HAP-1 (cell line): ENCODE results near the gene PIWIL4.
"Not testable (repeated sequence)": the region's sequence is repeated elsewhere in the genome, so short reads cannot be mapped to it uniquely, and the experiment has no call there.

Source experiments
- DNase-seq, 2 experiments: peaks; one replicate each; pipeline ENCODE4 v3.0.0-alpha.2; 2016 to 2020; ENCODE audit warnings: low spot score in 2 of 2
- H3K27me3 ChIP-seq: fragments of 250-450 bp; sonication (Bioruptor Pico); 2 replicates; pipeline ENCODE4 v1.5.1; 2020; ENCODE audit warnings: low read depth, mild to moderate bottlenecking, moderate library complexity
- H3K36me3 ChIP-seq: fragments of 250-450 bp; sonication (Bioruptor Pico); replicated peaks from 2 replicates; pipeline ENCODE4 v1.5.1; 2020; ENCODE audit warnings: mild to moderate bottlenecking
- H3K4me1 ChIP-seq: fragments of 250-450 bp; sonication (Bioruptor Pico); 2 replicates; pipeline ENCODE4 v1.5.1; 2020; ENCODE audit warnings: mild to moderate bottlenecking
- H3K4me3 ChIP-seq: fragments of 250-450 bp; sonication (Bioruptor Pico); 2 replicates; pipeline ENCODE4 v1.5.1; 2020; ENCODE audit warnings: mild to moderate bottlenecking, moderate library complexity
- H3K9me3 ChIP-seq: fragments of 250-450 bp; sonication (Bioruptor Pico); 2 replicates; pipeline ENCODE4 v1.5.1; 2020; ENCODE audit warnings: mild to moderate bottlenecking, moderate library complexity
- in situ Hi-C: fragments of 300-500 bp; cut with MboI; formaldehyde crosslinking; loops from 3 replicates; pipeline ENCODE4 v1.14.3; 2020; ENCODE audit warnings: low sequenced_read_pairs, inconsistent platforms, mixed read lengths

PIWIL4 gene

GRCh38 chr11:94639901-94640721, 72.9 kb downstream of the PIWIL4 start:
- no peaks in the 10 kb centered on the region for H3K36me3 ChIP-seq
- no peaks in the 10 kb centered on the region for H3K27me3 ChIP-seq
- in situ Hi-C loops, result no loop called here
- no peak for DNase-seq
- no peak overlapping the region for H3K4me3 ChIP-seq
- no peaks in the 10 kb centered on the region for H3K4me1 ChIP-seq
- H3K9me3 ChIP-seq, result no peaks in the 10 kb centered on the region

GRCh38 chr11:94641167-94641761, 74.1 kb downstream of the PIWIL4 start:
- no peak for DNase-seq
- H3K4me1 ChIP-seq, result no peaks in the 10 kb centered on the region
- no peaks in the 10 kb centered on the region for H3K36me3 ChIP-seq
- no peaks in the 10 kb centered on the region for H3K27me3 ChIP-seq
- no peak overlapping the region for H3K4me3 ChIP-seq
- H3K9me3 ChIP-seq, result no peaks in the 10 kb centered on the region
- in situ Hi-C loops, result no loop called here

GRCh38 chr11:94643186-94643585, 76.0 kb downstream of the PIWIL4 start:
- H3K36me3 ChIP-seq, in situ Hi-C loops, H3K27me3 ChIP-seq, DNase-seq, H3K4me1 ChIP-seq, H3K9me3 ChIP-seq, H3K4me3 ChIP-seq: not testable (repeated sequence)

GRCh38 chr11:94647926-94648325, 80.8 kb downstream of the PIWIL4 start:
- Histone ChIP-seq H3K9me3 (no peaks in the 10 kb centered on the region), H3K27me3 (no peaks in the 10 kb centered on the region), H3K4me1 (no peaks in the 10 kb centered on the region), H3K4me3 (no peak overlapping the region), H3K36me3 (no peaks in the 10 kb centered on the region)
- in situ Hi-C loops, result no loop called here
- no peak for DNase-seq

- no peaks in the 10 kb centered on the region for H3K4me1 ChIP-seq
Measured at GRCh38 chr11:94648789-94649188, 81.6 kb downstream of the PIWIL4 start.

GRCh38 chr11:94649254-94649653, 82.1 kb downstream of the PIWIL4 start:
- Histone ChIP-seq H3K27me3 (no peaks in the 10 kb centered on the region), H3K4me1 (no peaks in the 10 kb centered on the region), H3K9me3 (no peaks in the 10 kb centered on the region), H3K4me3 (no peak overlapping the region), H3K36me3 (no peaks in the 10 kb centered on the region)
- in situ Hi-C loops, result no loop called here
- DNase-seq, result no peak

More at GRCh38 chr11:94648789-94649188, 81.6 kb downstream of the PIWIL4 start:
- Histone ChIP-seq H3K27me3 (no peaks in the 10 kb centered on the region), H3K4me3 (no peak overlapping the region), H3K9me3 (no peaks in the 10 kb centered on the region), H3K36me3 (no peaks in the 10 kb centered on the region)
- DNase-seq, result no peak
- in situ Hi-C loops, result no loop called here

- in situ Hi-C loops, result no loop called here
- H3K36me3 ChIP-seq, result no peaks in the 10 kb centered on the region
- no peaks in the 10 kb centered on the region for H3K9me3 ChIP-seq
- DNase-seq, result peak in 1 of 2 experiments; percentile 11
- no peaks in the 10 kb centered on the region for H3K4me1 ChIP-seq
- H3K4me3 ChIP-seq, result no peak overlapping the region
- H3K27me3 ChIP-seq, result no peaks in the 10 kb centered on the region
Measured at GRCh38 chr11:94649964-94650623, 82.9 kb downstream of the PIWIL4 start.

GRCh38 chr11:94650756-94651155, 83.6 kb downstream of the PIWIL4 start:
- no peak overlapping the region for H3K4me3 ChIP-seq
- H3K4me1 ChIP-seq, result no peaks in the 10 kb centered on the region
- H3K36me3 ChIP-seq, result no peaks in the 10 kb centered on the region
- H3K9me3 ChIP-seq, result no peaks in the 10 kb centered on the region
- no peaks in the 10 kb centered on the region for H3K27me3 ChIP-seq
- DNase-seq, result no peak
- in situ Hi-C loops, result no loop called here

- Histone ChIP-seq H3K4me1 (no peaks in the 10 kb centered on the region), H3K9me3 (no peaks in the 10 kb centered on the region), H3K27me3 (no peaks in the 10 kb centered on the region), H3K36me3 (no peaks in the 10 kb centered on the region), H3K4me3 (no peak overlapping the region)
- in situ Hi-C loops, result no loop called here
- no peak for DNase-seq
Measured at GRCh38 chr11:94652735-94653284, 85.6 kb downstream of the PIWIL4 start.

- DNase-seq, result no peak
- Histone ChIP-seq H3K4me3 (no peak overlapping the region), H3K9me3 (no peaks in the 10 kb centered on the region), H3K36me3 (no peaks in the 10 kb centered on the region), H3K27me3 (no peaks in the 10 kb centered on the region), H3K4me1 (no peaks in the 10 kb centered on the region)
- in situ Hi-C loops, result no loop called here
Measured at GRCh38 chr11:94653561-94653960, 86.4 kb downstream of the PIWIL4 start.

- H3K36me3 ChIP-seq, result no peaks in the 10 kb centered on the region
- H3K4me1 ChIP-seq, result no peaks in the 10 kb centered on the region
- no peaks in the 10 kb centered on the region for H3K9me3 ChIP-seq
- no peaks in the 10 kb centered on the region; the same call in 1 of the 2 replicates for H3K27me3 ChIP-seq
- H3K4me3 ChIP-seq, result no peak overlapping the region
- in situ Hi-C loops, result no loop called here
- no peak for DNase-seq
Measured at GRCh38 chr11:94654201-94654600, 87.0 kb downstream of the PIWIL4 start.

- Histone ChIP-seq H3K4me3 (no peak overlapping the region), H3K36me3 (no peaks in the 10 kb centered on the region), H3K9me3 (no peaks in the 10 kb centered on the region), H3K27me3 (peaks cover 8% of the 10 kb centered on the region; the same call in 1 of the 2 replicates), H3K4me1 (no peaks in the 10 kb centered on the region)
- DNase-seq, result no peak
- in situ Hi-C loops, result no loop called here
Measured at GRCh38 chr11:94655291-94655690, 88.1 kb downstream of the PIWIL4 start.

- no peak for DNase-seq
- Histone ChIP-seq H3K9me3 (no peaks in the 10 kb centered on the region), H3K4me3 (no peak overlapping the region), H3K27me3 (peaks cover 8% of the 10 kb centered on the region; the same call in 1 of the 2 replicates), H3K4me1 (no peaks in the 10 kb centered on the region), H3K36me3 (no peaks in the 10 kb centered on the region)
- in situ Hi-C loops, result no loop called here
Measured at GRCh38 chr11:94655956-94656355, 88.8 kb downstream of the PIWIL4 start.

- no peaks in the 10 kb centered on the region for H3K36me3 ChIP-seq
- H3K27me3 ChIP-seq, result peaks cover 8% of the 10 kb centered on the region; the same call in 1 of the 2 replicates
- DNase-seq, result no peak
- no peaks in the 10 kb centered on the region for H3K4me1 ChIP-seq
- in situ Hi-C loops, result no loop called here
- H3K9me3 ChIP-seq, result no peaks in the 10 kb centered on the region
- H3K4me3 ChIP-seq, result no peak overlapping the region
Measured at GRCh38 chr11:94656968-94657367, 89.8 kb downstream of the PIWIL4 start.
